Stimulated activated CD4-positive, alpha-beta T cell treated with anti-CD3 and anti-CD28 coated beads, Interleukin-2, amount 100 ng/mL, for 24 hours (primary cell): ENCODE data around the gene PTPN18.
"Not testable (repeated sequence)": the region's sequence is repeated elsewhere in the genome, so short reads cannot be mapped to it uniquely, and the experiment has no call there.

Experiments
- DNase-seq, 2 donors: peaks; one replicate each; pipeline ENCODE4 v3.0.0-alpha.2; 2020

PTPN18 gene

DNA sequence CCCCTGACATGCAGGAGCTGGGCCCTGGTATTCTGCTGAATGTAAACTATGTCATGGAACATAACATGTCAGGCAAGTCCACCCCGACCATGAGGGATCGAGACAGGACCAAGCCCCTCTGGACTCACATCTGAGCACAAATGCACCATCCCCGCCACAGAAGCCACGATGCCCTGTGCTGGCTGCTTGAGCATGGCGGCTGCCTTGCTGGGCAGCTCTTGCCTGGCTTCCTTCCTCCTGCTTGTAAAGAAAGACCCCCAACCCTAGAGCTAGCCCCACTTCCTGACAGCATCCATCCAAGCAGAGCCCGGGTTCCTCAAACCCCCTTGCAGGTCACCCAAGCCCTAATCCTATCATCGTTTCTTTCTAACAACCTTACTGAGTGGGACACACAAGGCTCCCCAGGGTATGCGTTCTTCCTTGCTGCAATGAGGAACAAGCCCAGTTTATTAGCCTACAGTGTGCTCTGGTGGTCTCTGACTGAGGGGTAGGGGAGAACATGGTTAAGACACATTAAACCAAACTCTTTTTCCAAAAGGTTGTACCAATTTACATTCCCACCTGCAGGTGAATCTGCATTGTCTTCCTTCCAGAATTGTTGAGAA, 26.6 kb downstream of the PTPN18 start:
- no peak for DNase-seq

DNA sequence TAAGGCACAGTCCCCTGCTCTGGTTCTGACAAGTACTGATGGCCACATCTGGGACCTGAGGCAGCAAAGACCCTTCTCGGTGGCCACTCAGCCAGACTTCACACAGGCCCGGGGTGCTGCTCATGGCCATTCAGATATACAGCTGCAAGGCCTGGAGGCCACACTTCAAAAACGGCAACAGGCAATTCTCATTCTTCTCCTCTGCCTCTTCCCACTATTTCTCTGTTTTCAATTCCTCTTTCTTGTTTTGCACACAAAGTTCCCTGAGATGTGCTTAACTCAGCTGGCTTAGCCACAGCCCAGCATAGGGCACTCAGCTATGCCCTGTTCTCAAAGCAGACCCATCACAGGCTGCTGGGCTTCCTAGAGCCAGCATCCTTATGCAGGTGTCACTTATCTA, 29.9 kb downstream of the PTPN18 start:
- DNase-seq = no peak

DNA sequence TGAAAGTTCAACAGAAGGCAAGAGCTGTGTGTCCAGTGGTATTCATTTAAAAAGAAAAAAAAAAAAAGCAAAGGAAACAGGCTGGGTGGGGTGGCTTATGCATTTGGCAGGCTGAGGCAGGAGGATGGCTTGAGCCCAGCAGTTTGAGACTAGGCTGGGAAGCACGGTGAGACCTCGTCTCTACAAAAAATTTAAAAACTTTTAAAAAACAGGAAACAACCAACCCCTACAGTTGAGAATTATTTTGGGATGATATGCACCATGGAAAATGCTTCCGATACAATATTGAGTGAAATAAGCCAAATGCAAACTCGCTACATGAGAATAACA, 31.2 kb downstream of the PTPN18 start:
- DNase-seq = no peak

DNA sequence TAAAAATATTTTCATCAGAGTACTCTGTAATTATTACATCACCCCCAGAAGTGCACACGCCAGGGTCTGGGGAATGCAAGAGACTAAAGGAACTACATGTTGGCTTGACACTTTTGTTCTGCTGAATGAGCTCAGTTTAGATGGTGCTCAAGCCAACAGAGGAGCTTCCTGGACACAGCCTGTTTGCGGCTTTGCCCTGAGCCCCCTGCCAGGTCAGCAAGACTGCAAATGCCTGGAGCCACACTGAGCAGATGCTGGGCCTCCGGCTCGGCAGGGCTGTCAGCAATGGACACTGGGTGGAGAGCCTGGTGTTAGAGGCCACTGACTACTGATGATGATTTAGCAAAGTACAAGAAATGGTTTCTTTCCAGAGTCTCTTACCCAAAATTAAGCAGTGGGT, 31.9 kb downstream of the PTPN18 start:
- no peak for DNase-seq

DNA sequence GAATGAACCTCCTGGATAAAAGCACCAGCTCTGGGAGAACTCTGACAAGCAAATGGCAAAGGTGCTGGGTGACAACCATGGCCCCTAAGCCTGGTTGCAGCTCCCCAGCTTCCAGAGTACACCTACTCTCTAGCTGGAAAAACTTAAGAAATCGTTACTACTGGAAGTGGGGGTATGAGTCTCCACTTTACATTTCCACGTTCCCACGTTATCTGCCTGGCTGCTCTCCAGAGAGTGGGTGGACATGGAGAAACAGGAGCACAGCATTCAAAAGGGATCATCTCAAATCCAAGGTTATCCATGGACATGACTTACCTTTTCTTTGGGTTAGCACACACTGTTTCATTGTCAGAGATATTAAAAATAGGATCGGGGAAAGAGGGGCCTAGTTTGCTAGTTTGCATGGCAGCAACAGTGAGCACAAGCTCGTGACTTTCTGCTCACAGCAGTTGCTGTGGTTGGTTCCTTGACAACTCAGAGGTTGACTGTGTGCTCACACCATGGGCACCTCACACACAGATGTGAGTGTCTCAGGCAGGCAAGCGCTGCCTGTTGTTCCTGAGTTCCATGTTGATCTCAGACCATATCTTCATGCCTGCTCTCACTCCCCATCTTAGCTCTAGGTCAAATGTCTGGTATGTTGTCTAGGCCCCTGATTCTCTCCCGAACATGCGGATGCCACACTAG, 32.5 kb downstream of the PTPN18 start:
- no peak for DNase-seq

DNA sequence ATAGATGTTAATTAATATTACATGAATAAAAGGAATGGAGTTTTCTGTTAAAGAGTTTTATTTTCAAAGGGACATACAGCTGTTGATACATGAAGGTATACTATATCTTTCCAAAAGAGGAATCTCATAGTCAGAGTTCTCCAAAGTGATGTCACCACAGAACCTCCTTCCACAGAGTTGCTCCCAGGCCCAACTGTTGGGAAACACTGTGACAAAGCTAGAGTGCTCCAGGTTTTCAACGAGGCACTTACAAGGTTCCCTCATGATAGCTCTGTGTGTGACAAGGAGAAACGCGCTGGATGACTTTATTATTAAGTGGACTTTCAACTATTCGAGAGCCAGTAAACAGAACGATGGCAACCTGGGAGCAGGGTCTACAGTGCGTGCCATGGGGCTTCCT, 33.5 kb downstream of the PTPN18 start:
- DNase-seq = no peak

DNA sequence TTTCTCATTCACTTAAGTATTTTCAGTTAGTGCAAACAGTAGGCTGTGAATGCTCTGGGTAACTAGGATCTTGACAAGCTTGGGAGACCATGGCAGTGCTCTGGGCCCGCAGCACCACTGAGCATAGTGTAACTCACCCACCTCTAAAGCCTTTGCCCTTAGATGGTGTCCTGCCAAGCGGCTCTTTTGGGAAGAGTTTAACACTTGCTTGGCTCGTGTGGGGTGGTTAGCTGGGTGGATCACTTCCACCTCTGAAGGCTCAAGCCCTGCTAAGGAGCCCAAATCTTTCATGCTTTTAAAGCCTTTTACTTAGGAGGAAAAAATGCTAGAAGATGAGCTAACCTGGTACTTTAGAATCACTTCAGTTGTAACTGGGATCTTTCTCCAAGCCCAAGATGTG, 33.9 kb downstream of the PTPN18 start:
- DNase-seq = no peak

DNA sequence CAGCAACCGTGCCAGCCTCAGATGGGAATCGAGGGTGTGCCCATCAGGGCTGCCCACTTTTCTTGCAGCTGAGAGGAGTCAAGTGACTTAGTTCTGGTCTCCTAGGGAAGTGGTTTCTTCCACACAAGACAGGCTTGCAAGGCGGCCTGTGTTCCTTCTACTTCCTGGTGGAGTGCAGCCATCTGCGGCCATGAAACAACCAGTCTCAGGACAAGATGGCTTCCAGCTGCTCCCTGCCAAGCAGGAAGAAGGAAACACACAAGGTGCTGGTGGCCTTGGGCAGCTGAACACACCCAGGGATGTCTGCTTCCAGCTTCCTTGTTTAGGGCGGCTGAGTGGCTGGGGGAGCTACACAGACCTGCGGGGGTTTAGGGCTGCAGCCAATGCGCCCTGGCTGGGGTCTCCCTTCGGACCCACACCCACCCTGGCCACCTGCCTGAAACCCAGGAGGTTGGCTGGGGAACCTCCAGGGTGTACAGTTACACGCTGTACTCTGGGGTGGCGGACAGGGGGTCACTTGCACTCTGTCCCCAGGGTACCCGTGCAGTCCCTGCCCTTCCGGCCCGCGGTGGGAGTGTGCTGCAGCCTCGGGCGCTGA, 34.7 kb downstream of the PTPN18 start:
- no peak for DNase-seq

DNA sequence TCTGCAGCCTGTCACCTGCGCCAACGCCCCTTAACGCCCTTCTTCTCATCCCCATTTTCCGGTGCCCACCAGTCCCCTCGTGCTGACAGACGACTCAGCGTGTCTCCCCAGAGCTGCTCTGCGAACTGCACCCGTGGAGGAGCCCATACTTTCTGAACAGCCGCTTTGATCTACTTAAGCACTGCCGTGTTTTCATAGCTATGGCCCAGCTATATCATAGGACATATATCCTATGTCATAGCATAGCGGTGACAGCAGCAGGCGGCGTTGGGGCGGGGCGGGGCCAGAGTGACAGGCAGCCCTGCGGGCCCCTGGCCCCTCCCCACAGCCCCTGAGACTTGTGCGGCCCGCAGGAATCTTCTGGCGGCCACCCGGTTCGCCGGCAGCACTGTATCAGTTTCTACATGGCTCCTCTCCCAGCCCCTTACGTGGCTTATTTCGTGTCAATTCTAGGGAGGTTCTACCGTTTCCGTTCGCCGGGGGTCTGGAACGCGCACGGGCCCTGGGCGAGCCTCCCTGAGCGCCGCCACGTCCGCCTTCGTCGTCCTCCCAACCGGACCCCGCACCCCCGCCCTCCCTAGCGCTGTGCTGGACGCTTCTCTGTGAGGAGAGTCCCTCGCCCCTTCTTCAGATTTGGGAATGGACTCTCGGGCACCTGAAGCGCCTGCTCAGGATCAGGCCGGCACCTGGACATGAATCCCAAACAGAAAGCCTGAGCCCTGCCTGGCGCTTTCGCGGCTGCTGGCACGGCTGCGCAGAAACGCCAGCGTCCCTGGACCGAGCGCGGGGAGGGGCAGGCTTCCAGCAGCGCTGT, 35.4 kb downstream of the PTPN18 start:
- DNase-seq = peak; percentile 76 to 84

DNA sequence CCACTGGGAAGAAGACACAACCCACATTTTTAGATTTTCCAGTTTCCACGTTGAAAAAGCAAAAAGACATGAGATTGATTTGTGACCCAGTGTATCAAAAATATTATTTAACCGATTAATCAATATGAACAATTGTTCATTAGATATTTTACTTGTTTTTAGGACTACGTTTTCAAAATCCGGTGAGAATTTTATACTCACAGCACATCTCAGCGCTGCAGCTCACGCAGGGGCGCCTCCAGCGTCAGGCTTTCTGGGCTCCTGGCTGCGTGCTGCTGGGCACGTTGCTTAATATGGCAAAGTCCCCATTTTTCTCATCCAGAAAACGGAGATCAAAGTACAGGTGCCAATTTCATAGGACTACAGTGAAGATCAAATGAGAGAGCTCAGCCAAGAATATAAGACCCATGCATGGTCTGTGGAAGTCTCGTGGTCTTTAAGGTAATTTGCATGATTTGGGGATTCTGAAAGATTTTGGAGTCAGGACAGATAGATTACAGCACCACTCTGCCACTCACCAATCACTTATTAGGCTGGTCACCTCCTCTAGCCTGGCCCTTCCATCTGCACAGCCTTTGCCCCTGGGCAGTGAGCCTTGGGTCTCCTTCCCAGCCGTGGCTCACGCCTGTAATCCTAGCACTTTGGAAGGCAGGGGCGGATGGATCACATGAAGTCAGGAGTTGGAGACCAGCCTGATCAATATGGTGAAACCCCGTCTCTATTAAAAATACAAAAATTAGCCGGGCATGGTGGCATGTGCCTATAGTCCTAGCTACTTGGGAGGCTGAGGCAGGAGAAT, 36.2 kb downstream of the PTPN18 start:
- DNase-seq = no peak

DNA sequence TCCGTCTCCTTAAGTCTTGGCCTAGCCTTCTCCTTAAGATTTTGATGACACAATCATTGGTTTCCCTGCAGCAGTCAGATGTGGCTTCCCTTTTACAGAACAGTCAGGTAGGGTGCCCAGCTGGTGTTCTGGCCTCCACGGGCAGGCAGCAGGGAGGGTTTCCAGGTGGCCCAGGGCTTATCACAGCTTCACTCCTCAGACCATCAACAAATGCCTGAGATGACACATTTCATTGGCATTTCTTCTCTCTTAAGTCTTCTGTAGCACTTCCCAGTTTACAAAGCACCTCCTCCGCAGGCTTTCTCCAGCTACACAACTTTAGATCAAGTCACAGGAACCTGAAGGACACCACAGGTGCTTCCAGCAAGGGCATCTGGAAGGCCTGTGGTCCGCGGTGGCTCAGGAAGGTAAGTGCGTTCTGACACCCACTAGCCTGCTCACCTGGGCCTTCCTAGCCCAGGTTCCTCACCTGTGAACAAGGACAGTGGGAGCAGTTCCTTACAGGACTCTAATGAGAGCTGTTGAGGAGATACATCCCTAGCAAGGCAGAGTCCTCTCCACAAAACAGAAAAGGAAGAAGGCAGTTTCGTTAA, 37.6 kb downstream of the PTPN18 start:
- DNase-seq = no peak

DNA sequence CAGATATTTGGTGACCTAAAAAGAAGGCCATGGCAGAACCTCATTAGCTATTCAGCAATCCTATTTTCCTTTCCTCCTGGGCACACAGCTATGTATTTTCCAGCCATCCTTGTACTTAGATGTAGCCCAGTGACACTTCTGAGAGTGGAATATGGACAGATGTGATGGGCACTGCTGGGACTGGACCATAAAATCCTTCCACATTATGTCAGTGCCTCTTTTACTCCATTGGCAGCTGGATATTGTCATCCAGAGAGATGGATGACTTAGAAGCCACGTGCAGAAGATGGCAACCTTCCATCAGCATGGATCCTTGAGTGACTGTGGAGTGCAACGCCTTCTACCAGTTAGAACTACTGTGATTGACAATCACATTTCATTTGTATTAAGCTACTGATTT, 50.4 kb downstream of the PTPN18 start:
- DNase-seq = not testable (repeated sequence)

DNA sequence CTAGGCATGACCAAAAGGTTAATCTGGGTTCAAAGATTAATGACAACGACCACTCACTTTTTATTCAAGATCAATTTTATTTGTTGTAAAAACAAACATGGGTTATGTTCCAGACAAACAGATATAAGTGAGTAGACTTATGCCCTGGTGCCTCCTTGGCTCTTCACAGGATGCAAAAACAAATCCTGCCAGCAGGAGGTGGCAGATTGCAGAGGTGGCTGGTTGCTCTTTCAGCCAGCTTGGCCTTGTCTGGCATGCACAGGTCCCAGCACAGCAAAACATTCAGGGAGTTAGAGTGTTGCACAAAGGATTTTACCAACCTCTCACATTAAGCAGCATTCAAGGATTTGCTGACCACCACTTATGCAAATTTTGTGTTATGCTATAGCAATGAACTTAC, 60.8 kb downstream of the PTPN18 start:
- DNase-seq = peak; percentile 21 to 41

DNA sequence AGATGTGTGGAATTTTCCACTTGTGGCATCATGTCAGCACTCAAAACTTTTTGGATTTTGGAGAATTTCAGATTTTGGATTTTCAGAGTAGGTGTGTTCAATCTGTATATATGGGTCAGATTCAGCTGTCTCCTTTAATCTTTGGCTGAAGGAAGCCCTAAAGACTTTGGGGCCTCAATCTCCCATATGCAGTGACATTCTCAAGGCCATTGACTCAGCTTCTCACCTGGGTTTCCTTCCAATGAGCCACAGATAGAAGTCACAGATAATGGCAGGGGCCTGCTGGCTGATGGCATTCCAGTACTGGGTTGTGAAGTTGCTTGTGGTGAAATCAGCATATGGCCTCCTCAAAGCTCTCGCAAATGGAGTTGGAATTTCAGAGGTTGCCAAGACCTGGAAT, 63.0 kb downstream of the PTPN18 start:
- DNase-seq = not testable (repeated sequence)
